K562 (cell line): ENCODE measurements around the gene SUV39H2. TPM values are rescaled to one million over a fixed set of nuclear protein-coding genes. Genes with fewer than 3 reads are reported as not detected.

Experiments used
- AFF4 ChIP-seq: sonication (generic); formaldehyde crosslinking; IDR thresholded peaks from 2 replicates; pipeline ENCODE4 v1.8.0; 2023; ENCODE audit warnings: mild to moderate bottlenecking, missing genetic modification reagents
- CBFA2T3 ChIP-seq: fragments of 450-650 bp; IDR thresholded peaks from 2 replicates; pipeline ENCODE4 v1.6.1; 2017
- CXXC5 ChIP-seq: fragments of 250-450 bp; sonication (Bioruptor Pico); IDR thresholded peaks from 2 replicates; pipeline ENCODE4 v1.8.0; 2022; ENCODE audit warnings: inconsistent platforms, mild to moderate bottlenecking, moderate library complexity
- E2F6 ChIP-seq, 2 experiments: IDR thresholded peaks; 2 replicates each; pipeline ENCODE4 v1.6.1; 2011; ENCODE audit warnings: borderline replicate concordance in 1 of 2, control low read depth in 1 of 2, low read depth in 1 of 2, low read length in 1 of 2, mild to moderate bottlenecking in 1 of 2, mixed read lengths in 1 of 2, moderate library complexity in 1 of 2; ENCODE audit not compliant: insufficient read depth in 1 of 2, insufficient read length in 1 of 2, poor library complexity in 1 of 2, severe bottlenecking in 1 of 2; ENCODE audit errors: extremely low read depth in 1 of 2
- HCFC1 ChIP-seq: IDR thresholded peaks from 2 replicates; pipeline ENCODE4 v1.6.1; 2012; ENCODE audit warnings: low read depth, low read length, improper control_type of control experiment
- HDAC8 ChIP-seq: fragments of 450-650 bp; IDR thresholded peaks from 2 replicates; pipeline ENCODE4 v1.6.1; 2016; ENCODE audit warnings: mild to moderate bottlenecking, missing genetic modification characterization, moderate library complexity, missing compliant biosample characterization
- LARP7 ChIP-seq: fragments of 450-650 bp; IDR thresholded peaks from 2 replicates; pipeline ENCODE4 v1.6.1; 2016
- NR3C1 ChIP-seq: sonication (generic); formaldehyde crosslinking; IDR thresholded peaks from 2 replicates; pipeline ENCODE4 v1.8.1; 2022; ENCODE audit warnings: missing genetic modification reagents
- SMARCE1 ChIP-seq: fragments of 450-650 bp; IDR thresholded peaks from 2 replicates; pipeline ENCODE4 v1.7.1; 2016; ENCODE audit warnings: mild to moderate bottlenecking
- ZNF407 ChIP-seq: fragments of 450-650 bp; IDR thresholded peaks from 2 replicates; pipeline ENCODE4 v1.6.1; 2016; ENCODE audit warnings: low read depth
- polyA plus RNA-seq, 8 experiments: library from polyadenylated mRNA; depleted of rRNA in 4 of 8; stranded (reverse) in 5 of 8; unstranded in 3 of 8; fragments of >200 nt; fragmentation: Nextera tagmentation in 2 of 8; fragmentation: Illumina TruSeq in 1 of 8; extraction: Ambion mirVana in 2 of 8; extraction: Trizol in 1 of 8; gene quantifications; 2 replicates each; pipeline versions ENCODE4 v1.2.1 to v1.2.3, GENCODE V29; 2011 to 2014; ENCODE audit warnings: inconsistent platforms in 1 of 8, missing spikeins in 1 of 8
- total RNA-seq, 7 experiments: library from RNA; depleted of rRNA in 6 of 7; stranded (reverse); fragments of >200 nt in 6 of 7; fragmentation: Illumina TruSeq in 2 of 7; extraction: Trizol in 2 of 7; gene quantifications; 2 replicates each; pipeline versions ENCODE4 v1.2.1 to v1.2.3, GENCODE V29; 2011 to 2021; ENCODE audit warnings: low replicate concordance in 1 of 7
- TF ChIP-seq, protein P1 (sequence below): sonication (generic); formaldehyde crosslinking; IDR thresholded peaks from 2 replicates; pipeline ENCODE4 v1.4.0; 2020; ENCODE audit warnings: mild to moderate bottlenecking, missing genetic modification reagents

The SUV39H2 gene
- total and polyA plus RNA-seq, 9 of the 15 experiments (the other 6 are each of a cell fraction or from before 2014, with no cell fraction given), result 24.1 to 54.3 (median 41.3) TPM

- no peak for TF ChIP-seq E2F6 (IDR thresholded peaks at IDR 0.05; ENCODE audit: borderline replicate concordance in 1 of 2, extremely low read depth in 1 of 2, insufficient read depth in 1 of 2, insufficient read length in 1 of 2, low read depth in 1 of 2, low read length in 1 of 2, poor library complexity in 1 of 2, severe bottlenecking in 1 of 2)
- peak; percentile 57 for TF ChIP-seq CXXC5
- peak; percentile 81 for TF ChIP-seq CBFA2T3
- TF ChIP-seq LARP7, result no peak
- TF ChIP-seq NR3C1 (CRISPR knock-in tag), result no peak
- TF ChIP-seq HCFC1, result 0 out of 2 replicates have a peak, but pooled peaks have one; percentile 20
- TF ChIP-seq SMARCE1, result 0 out of 2 replicates have a peak, but pooled peaks have one; percentile 35
- TF ChIP-seq HDAC8, result no peak
- TF ChIP-seq, protein P1, sequence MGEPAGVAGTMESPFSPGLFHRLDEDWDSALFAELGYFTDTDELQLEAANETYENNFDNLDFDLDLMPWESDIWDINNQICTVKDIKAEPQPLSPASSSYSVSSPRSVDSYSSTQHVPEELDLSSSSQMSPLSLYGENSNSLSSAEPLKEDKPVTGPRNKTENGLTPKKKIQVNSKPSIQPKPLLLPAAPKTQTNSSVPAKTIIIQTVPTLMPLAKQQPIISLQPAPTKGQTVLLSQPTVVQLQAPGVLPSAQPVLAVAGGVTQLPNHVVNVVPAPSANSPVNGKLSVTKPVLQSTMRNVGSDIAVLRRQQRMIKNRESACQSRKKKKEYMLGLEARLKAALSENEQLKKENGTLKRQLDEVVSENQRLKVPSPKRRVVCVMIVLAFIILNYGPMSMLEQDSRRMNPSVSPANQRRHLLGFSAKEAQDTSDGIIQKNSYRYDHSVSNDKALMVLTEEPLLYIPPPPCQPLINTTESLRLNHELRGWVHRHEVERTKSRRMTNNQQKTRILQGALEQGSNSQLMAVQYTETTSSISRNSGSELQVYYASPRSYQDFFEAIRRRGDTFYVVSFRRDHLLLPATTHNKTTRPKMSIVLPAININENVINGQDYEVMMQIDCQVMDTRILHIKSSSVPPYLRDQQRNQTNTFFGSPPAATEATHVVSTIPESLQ (CRISPR knock-in tag), result no peak
- no peak for TF ChIP-seq ZNF407
- no peak for TF ChIP-seq AFF4 (CRISPR knock-in tag)
Measured at GRCh38 chr10:14889318-14889717, 10.7 kb downstream of the SUV39H2 start (continued).
